Esophagus squamous epithelium (tissue), 5 donors: Measurements from ENCODE around the gene FAM200B. TPM values are rescaled to one million over a fixed set of nuclear protein-coding genes. Genes with fewer than 3 reads are reported as not detected.

Experiments
- DNase-seq: peaks from one replicate; lab custom pipeline; 2025; lab: John Stamatoyannopoulos, UW
- H3K27ac ChIP-seq, 4 donors: fragments of 200-600 bp; sonication (generic); one replicate each; pipeline ENCODE4 v1.5.1; 2016 to 2019; ENCODE audit warnings: mild to moderate bottlenecking in 1 of 4
- H3K27me3 ChIP-seq, 4 donors: fragments of 200-600 bp; sonication (generic); 1 replicate in 3 of 4; 2 replicates in 1 of 4; pipeline versions ENCODE4 v1.5.1 to v1.6.0; 2017 to 2021; ENCODE audit warnings: antibody characterized with exemption in 1 of 4
- H3K36me3 ChIP-seq, 3 donors: fragments of 200-600 bp; sonication (generic); one replicate each; pipeline ENCODE4 v1.5.1; 2016 to 2019
- H3K4me1 ChIP-seq, 3 donors: fragments of 200-600 bp; sonication (generic); one replicate each; pipeline ENCODE4 v1.5.1; 2017 to 2019
- H3K4me3 ChIP-seq, 4 donors: fragments of 200-600 bp; sonication (generic); 1 replicate in 3 of 4; 2 replicates in 1 of 4; pipeline ENCODE4 v1.5.1; 2016 to 2019; ENCODE audit warnings: mild to moderate bottlenecking in 2 of 4, moderate library complexity in 1 of 4
- H3K9me3 ChIP-seq, 3 donors: fragments of 200-600 bp; sonication (generic); one replicate each; pipeline ENCODE4 v1.5.1; 2016 to 2019
- CTCF ChIP-seq, 6 experiments: fragments of 450-650 bp in 4 of 6; fragments of 200-600 bp in 2 of 6; sonication (generic) in 2 of 6; IDR thresholded peaks; one replicate each; pipeline ENCODE4 v1.5.1; 2016 to 2019; ENCODE audit warnings: antibody characterized with exemption in 6 of 6, mild to moderate bottlenecking in 4 of 6, moderate library complexity in 4 of 6
- POLR2A ChIP-seq, 4 donors: fragments of 450-650 bp; IDR thresholded peaks; one replicate each; pipeline ENCODE4 v1.6.1; 2017; ENCODE audit warnings: antibody characterized with exemption in 4 of 4, mild to moderate bottlenecking in 4 of 4, moderate library complexity in 3 of 4
- WGBS, 2 donors: methylation state at CpG; one replicate each; pipeline ENCODE4 v1.1.5; 2018; 5-methylcytosine and 5-hydroxymethylcytosine counted together
- intact Hi-C: fragments of 100-400 bp; cut with DNase I; formaldehyde crosslinking; loops from one replicate; pipeline ENCODE4 v1.15.0; 2022
- total RNA-seq, 4 donors: library from RNA; depleted of rRNA; stranded (reverse); fragments of >200 nt; gene quantifications; one replicate each; pipeline ENCODE4 v1.1.0, GENCODE V29; 2016
- donor health status: DM: yes; HTN: yes; CAD: no.

Gene FAM200B
- total RNA-seq, 4 donors from 2014 or later, result 17.1 to 39.6 (median 31.4) TPM

- Histone ChIP-seq H3K27me3 (no peaks in the 10 kb centered on the region), H3K27ac (no peak overlapping the region), H3K36me3 (no peaks in the 10 kb centered on the region), H3K4me3 (no peak overlapping the region), H3K9me3 (no peaks in the 10 kb centered on the region), H3K4me1 (peaks cover 0 to 35% (median 10%) of the 10 kb centered on the region in 3 donors)
- intact Hi-C loops, result no loop called here
- DNase-seq, result no peak
- TF ChIP-seq CTCF (IDR thresholded peaks at IDR 0.05) (no peak), POLR2A (IDR thresholded peaks at IDR 0.05) (no peak)
- WGBS, 2 donors, result 93 to 96% methylated on average over 4 of the region's 4 CpGs
Measured at GRCh38 chr4:15667006-15667405, 14.6 kb upstream of the FAM200B start.

- no peak for TF ChIP-seq POLR2A (IDR thresholded peaks at IDR 0.05)
- TF ChIP-seq CTCF (IDR thresholded peaks at IDR 0.05), result no peak
- no peak for DNase-seq
- no peak overlapping the region for H3K4me3 ChIP-seq
- WGBS, 2 donors, result 74 to 80% methylated on average over 1 of the region's 1 CpG
- no peak overlapping the region for H3K27ac ChIP-seq
- H3K9me3 ChIP-seq, result no peaks in the 10 kb centered on the region
- intact Hi-C loops, result no loop called here
- H3K27me3 ChIP-seq, result no peaks in the 10 kb centered on the region
- H3K36me3 ChIP-seq, result no peaks in the 10 kb centered on the region
- H3K4me1 ChIP-seq, result peaks cover 0 to 26% (median 10%) of the 10 kb centered on the region in 3 donors
Measured at GRCh38 chr4:15668566-15669435, 12.8 kb upstream of the FAM200B start.

- DNase-seq, result no peak
- TF ChIP-seq POLR2A (IDR thresholded peaks at IDR 0.05) (no peak), CTCF (IDR thresholded peaks at IDR 0.05) (no peak)
- WGBS, 2 donors, result 81 to 84% methylated on average over 2 to 3 of the region's 3 CpGs
- H3K36me3 ChIP-seq, result no peaks in the 10 kb centered on the region
- H3K27ac ChIP-seq, result no peak overlapping the region
- no peaks in the 10 kb centered on the region for H3K27me3 ChIP-seq
- intact Hi-C loops, result no loop called here
- H3K4me1 ChIP-seq, result peaks cover 0 to 18% (median 5%) of the 10 kb centered on the region in 3 donors
- H3K9me3 ChIP-seq, result no peaks in the 10 kb centered on the region
- H3K4me3 ChIP-seq, result no peak overlapping the region
Measured at GRCh38 chr4:15670576-15670975, 11.1 kb upstream of the FAM200B start.

GRCh38 chr4:15672101-15672500 is 9.5 kb upstream of the FAM200B start:
- no peak for TF ChIP-seq POLR2A (IDR thresholded peaks at IDR 0.05)
- TF ChIP-seq CTCF (IDR thresholded peaks at IDR 0.05), result no peak
- peaks cover 0 to 14% (median 0%) of the 10 kb centered on the region in 3 donors for H3K4me1 ChIP-seq
- WGBS, 2 donors, result 94 to 97% methylated on average over 3 of the region's 3 CpGs
- H3K9me3 ChIP-seq, result no peaks in the 10 kb centered on the region
- intact Hi-C loops, result no loop called here
- no peaks in the 10 kb centered on the region for H3K36me3 ChIP-seq
- no peaks in the 10 kb centered on the region for H3K27me3 ChIP-seq
- no peak overlapping the region for H3K4me3 ChIP-seq
- DNase-seq, result no peak
- no peak overlapping the region for H3K27ac ChIP-seq

GRCh38 chr4:15673337-15673736 is 8.3 kb upstream of the FAM200B start:
- intact Hi-C loops, result no loop called here
- H3K27me3 ChIP-seq, result no peaks in the 10 kb centered on the region
- H3K4me3 ChIP-seq, result no peak overlapping the region
- H3K36me3 ChIP-seq, result no peaks in the 10 kb centered on the region
- H3K4me1 ChIP-seq, result peaks cover 0 to 27% (median 3%) of the 10 kb centered on the region in 3 donors
- TF ChIP-seq POLR2A (IDR thresholded peaks at IDR 0.05), result no peak
- TF ChIP-seq CTCF (IDR thresholded peaks at IDR 0.05), result no peak
- 100% methylated on average over 1 of the region's 1 CpG for WGBS, 2 donors
- DNase-seq, result no peak
- no peaks in the 10 kb centered on the region for H3K9me3 ChIP-seq
- no peak overlapping the region for H3K27ac ChIP-seq
